Measurements from ENCODE around the gene GOT2. TPM values are rescaled to one million over a fixed set of nuclear protein-coding genes. Genes with fewer than 3 reads are reported as not detected.
A peak's percentile ranks its signal among the peaks of the same experiment; 100 is the strongest.
"Not testable (repeated sequence)": the region's sequence is repeated elsewhere in the genome, so short reads cannot be mapped to it uniquely, and the experiment has no call there.

Gene GOT2
- total RNA-seq, 2 experiments from 2014 or later, result 128 to 133 TPM

- Mint-ChIP-seq H3K4me1 (peaks cover 6% of the 10 kb centered on the region), H3K36me3 (ENCODE audit: low read depth) (no peaks in the 10 kb centered on the region), H3K27me3 (no peaks in the 10 kb centered on the region), H3K4me3 (no peak overlapping the region), H3K9me3 (ENCODE audit: low read depth) (no peaks in the 10 kb centered on the region), H3K27ac (no peak overlapping the region)
- ATAC-seq, result no peak
- DNase-seq, result no peak
- ChIA-PET POLR2A (no interaction called here), CTCF (interaction anchor here (0.6 to 1.5 kb wide), 3 partner anchors 18 to 402 kb away, joined by 3 to 5 read pairs (median 4); no protein-coding TSS in a partner anchor)
- intact Hi-C loops (cut with DNase I, micrococcal nuclease), result loop anchor here in 1 of 2 experiments (10.0 kb wide), 1 partner anchor 544 kb away; the partner anchor contains the start of gene CSNK2A2
Measured at GRCh38 chr16:58738672-58739296, 4.7 kb upstream of the GOT2 start.

- H3K4me3 Mint-ChIP-seq; H3K9me3 Mint-ChIP-seq (ENCODE audit: low read depth); ATAC-seq; POLR2A ChIA-PET; DNase-seq; H3K27me3 Mint-ChIP-seq; H3K27ac Mint-ChIP-seq; H3K36me3 Mint-ChIP-seq (ENCODE audit: low read depth): not testable (repeated sequence)
- intact Hi-C loops (cut with DNase I, micrococcal nuclease), result loop anchor here in 1 of 2 experiments (10.0 kb wide), 1 partner anchor 542 kb away; the partner anchor contains the start of gene CSNK2A2
- peaks cover 25% of the 10 kb centered on the region for H3K4me1 Mint-ChIP-seq
- CTCF ChIA-PET, result interaction anchor here (1.2 kb wide), 1 partner anchor 20 kb away, joined by 3 read pairs; no protein-coding TSS in a partner anchor
Measured at GRCh38 chr16:58736341-58736740, 2.2 kb upstream of the GOT2 start.

- peak overlapping the region; percentile 97 for H3K27ac Mint-ChIP-seq
- ChIA-PET POLR2A (no interaction called here), CTCF (interaction anchor here (1.4 kb wide), 2 partner anchors 9 to 50 kb away, joined by 4 to 5 read pairs; partner anchors contain the start of gene SLC38A7)
- ATAC-seq, result no peak
- H3K27me3 Mint-ChIP-seq, result no peaks in the 10 kb centered on the region
- peaks cover 19% of the 10 kb centered on the region for H3K36me3 Mint-ChIP-seq (ENCODE audit: low read depth)
- H3K9me3 Mint-ChIP-seq (ENCODE audit: low read depth), result no peaks in the 10 kb centered on the region
- peak overlapping the region; percentile 92 for H3K4me3 Mint-ChIP-seq
- intact Hi-C loops (cut with DNase I, micrococcal nuclease), result loop anchor here (1.0 to 10.0 kb wide), 8 partner anchors 22 to 540 kb away; partner anchors contain the start of genes CSNK2A2 (in 1 of the 2), SETD6 (in 1 of the 2) and SLC38A7 (in 1 of the 2)
- no peak for DNase-seq
- H3K4me1 Mint-ChIP-seq, result peaks cover 39% of the 10 kb centered on the region
Measured at GRCh38 chr16:58734459-58734787, 307 bp upstream of the GOT2 start.

GRCh38 chr16:58733248-58733670 is 857 bp downstream of the GOT2 start:
- DNase-seq, result no peak
- CTCF ChIA-PET, result interaction anchor here (0.6 to 2.7 kb wide), 7 partner anchors 8 to 1443 kb away, joined by 3 to 10 read pairs (median 3); partner anchors contain the start of gene SLC38A7
- Mint-ChIP-seq H3K27ac (peak overlapping the region; percentile 92), H3K27me3 (no peaks in the 10 kb centered on the region), H3K4me1 (peaks cover 43% of the 10 kb centered on the region), H3K36me3 (ENCODE audit: low read depth) (peaks cover 22% of the 10 kb centered on the region), H3K4me3 (peak overlapping the region; percentile 92), H3K9me3 (ENCODE audit: low read depth) (no peaks in the 10 kb centered on the region)
- intact Hi-C loops (cut with DNase I, micrococcal nuclease), result loop anchor here (1.0 to 10.0 kb wide), 7 partner anchors 103 to 604 kb away; partner anchors contain the start of genes SETD6 (in 2 of the 2), CFAP20 (in 1 of the 2), CSNK2A2 (in 1 of the 2) and GINS3 (in 1 of the 2)
- ATAC-seq, result no peak
- POLR2A ChIA-PET, result no interaction called here

- Mint-ChIP-seq H3K27me3 (no peaks in the 10 kb centered on the region), H3K9me3 (ENCODE audit: low read depth) (no peaks in the 10 kb centered on the region), H3K36me3 (ENCODE audit: low read depth) (peaks cover 22% of the 10 kb centered on the region), H3K27ac (peak overlapping the region; percentile 92), H3K4me3 (peak overlapping the region; percentile 92), H3K4me1 (peaks cover 43% of the 10 kb centered on the region)
- CTCF ChIA-PET, result interaction anchor here (0.7 to 2.7 kb wide), 6 partner anchors 9 to 396 kb away, joined by 3 to 10 read pairs (median 3); no protein-coding TSS in a partner anchor
- POLR2A ChIA-PET, result interaction anchor here (0.7 to 1.0 kb wide), 3 partner anchors 10 to 40 kb away, joined by 3 to 4 read pairs (median 3); no protein-coding TSS in a partner anchor
- ATAC-seq, result peak; percentile 71
- intact Hi-C loops (cut with DNase I, micrococcal nuclease), result loop anchor here (1.0 to 10.0 kb wide), 7 partner anchors 102 to 604 kb away; partner anchors contain the start of genes SETD6 (in 2 of the 2), CFAP20 (in 1 of the 2), CSNK2A2 (in 1 of the 2) and GINS3 (in 1 of the 2)
- DNase-seq, result peak; percentile 16
Measured at GRCh38 chr16:58732545-58733247, 1.4 kb downstream of the GOT2 start.

- DNase-seq (no peak), ATAC-seq (no peak)
- Mint-ChIP-seq H3K27ac (no peak overlapping the region), H3K4me1 (peaks cover 43% of the 10 kb centered on the region), H3K27me3 (no peaks in the 10 kb centered on the region), H3K4me3 (no peak overlapping the region), H3K36me3 (ENCODE audit: low read depth) (peaks cover 22% of the 10 kb centered on the region), H3K9me3 (ENCODE audit: low read depth) (no peaks in the 10 kb centered on the region)
- ChIA-PET CTCF (interaction anchor here (0.7 to 2.7 kb wide), 2 partner anchors 25 to 213 kb away, joined by 3 to 10 read pairs; no protein-coding TSS in a partner anchor), POLR2A (interaction anchor here (0.6 kb wide), 2 partner anchors 405 to 601 kb away, joined by 4 read pairs; no protein-coding TSS in a partner anchor)
- intact Hi-C loops (cut with DNase I, micrococcal nuclease), result loop anchor here (5.0 to 10.0 kb wide), 3 partner anchors 214 to 536 kb away; partner anchors contain the start of genes CSNK2A2 (in 1 of the 2) and SETD6 (in 1 of the 2)
Measured at GRCh38 chr16:58730724-58731370, 3.3 kb downstream of the GOT2 start.

- Mint-ChIP-seq H3K4me1 (peaks cover 34% of the 10 kb centered on the region), H3K36me3 (ENCODE audit: low read depth) (peaks cover 26% of the 10 kb centered on the region), H3K9me3 (ENCODE audit: low read depth) (no peaks in the 10 kb centered on the region), H3K27me3 (no peaks in the 10 kb centered on the region), H3K27ac (no peak overlapping the region), H3K4me3 (no peak overlapping the region)
- DNase-seq, result no peak
- intact Hi-C loops (cut with DNase I, micrococcal nuclease), result no loop called here
- no peak for ATAC-seq
- ChIA-PET CTCF (interaction anchor here (1.9 kb wide), 1 partner anchor 28 kb away, joined by 6 read pairs; no protein-coding TSS in a partner anchor), POLR2A (interaction anchor here (0.6 kb wide), 1 partner anchor 924 kb away, joined by 4 read pairs; no protein-coding TSS in a partner anchor)
Measured at GRCh38 chr16:58727796-58728568, 6.1 kb downstream of the GOT2 start.

GRCh38 chr16:58727028-58727781 is 6.9 kb downstream of the GOT2 start:
- POLR2A ChIA-PET, result no interaction called here
- H3K27ac Mint-ChIP-seq, result no peak overlapping the region
- CTCF ChIA-PET, result interaction anchor here (1.9 kb wide), 1 partner anchor 29 kb away, joined by 6 read pairs; no protein-coding TSS in a partner anchor

GRCh38 chr16:58723109-58723508 is 11.0 kb downstream of the GOT2 start:
- POLR2A ChIA-PET, result interaction anchor here (1.1 kb wide), 1 partner anchor 9 kb away, joined by 4 read pairs; no protein-coding TSS in a partner anchor
- DNase-seq, result no peak
- Mint-ChIP-seq H3K27ac (no peak overlapping the region), H3K4me3 (no peak overlapping the region), H3K9me3 (ENCODE audit: low read depth) (no peaks in the 10 kb centered on the region), H3K27me3 (no peaks in the 10 kb centered on the region), H3K36me3 (ENCODE audit: low read depth) (peaks cover 22% of the 10 kb centered on the region), H3K4me1 (no peaks in the 10 kb centered on the region)
- CTCF ChIA-PET, result interaction anchor here (0.8 to 1.7 kb wide), 3 partner anchors 10 to 33 kb away, joined by 3 to 5 read pairs (median 4); no protein-coding TSS in a partner anchor
- ATAC-seq, result no peak
- intact Hi-C loops (cut with DNase I, micrococcal nuclease), result no loop called here

More at GRCh38 chr16:58727028-58727781, 6.9 kb downstream of the GOT2 start:
- H3K9me3 Mint-ChIP-seq (ENCODE audit: low read depth), result no peaks in the 10 kb centered on the region
- peaks cover 26% of the 10 kb centered on the region for H3K4me1 Mint-ChIP-seq
- DNase-seq (no peak), ATAC-seq (no peak)
- H3K27me3 Mint-ChIP-seq, result no peaks in the 10 kb centered on the region
- H3K4me3 Mint-ChIP-seq, result no peak overlapping the region
- intact Hi-C loops (cut with DNase I, micrococcal nuclease), result no loop called here
- H3K36me3 Mint-ChIP-seq (ENCODE audit: low read depth), result peaks cover 23% of the 10 kb centered on the region

- CTCF ChIA-PET, result no interaction called here
- no peak for DNase-seq
- H3K27ac Mint-ChIP-seq, result no peak overlapping the region
- no peak for ATAC-seq
- POLR2A ChIA-PET, result no interaction called here
- no peaks in the 10 kb centered on the region for H3K9me3 Mint-ChIP-seq (ENCODE audit: low read depth)
- intact Hi-C loops (cut with DNase I, micrococcal nuclease), result no loop called here
- no peaks in the 10 kb centered on the region for H3K4me1 Mint-ChIP-seq
- H3K4me3 Mint-ChIP-seq, result no peak overlapping the region
- no peaks in the 10 kb centered on the region for H3K27me3 Mint-ChIP-seq
- peaks cover 51% of the 10 kb centered on the region for H3K36me3 Mint-ChIP-seq (ENCODE audit: low read depth)
Measured at GRCh38 chr16:58717994-58718393, 16.1 kb downstream of the GOT2 start.

Data from activated CD4-positive, alpha-beta T cell treated with anti-CD3 and anti-CD28 coated beads for 36 hours (primary cell).